Measurements from ENCODE around the gene SMARCD1.
"Not testable (repeated sequence)": the region's sequence is repeated elsewhere in the genome, so short reads cannot be mapped to it uniquely, and the experiment has no call there.

SMARCD1 gene

DNA sequence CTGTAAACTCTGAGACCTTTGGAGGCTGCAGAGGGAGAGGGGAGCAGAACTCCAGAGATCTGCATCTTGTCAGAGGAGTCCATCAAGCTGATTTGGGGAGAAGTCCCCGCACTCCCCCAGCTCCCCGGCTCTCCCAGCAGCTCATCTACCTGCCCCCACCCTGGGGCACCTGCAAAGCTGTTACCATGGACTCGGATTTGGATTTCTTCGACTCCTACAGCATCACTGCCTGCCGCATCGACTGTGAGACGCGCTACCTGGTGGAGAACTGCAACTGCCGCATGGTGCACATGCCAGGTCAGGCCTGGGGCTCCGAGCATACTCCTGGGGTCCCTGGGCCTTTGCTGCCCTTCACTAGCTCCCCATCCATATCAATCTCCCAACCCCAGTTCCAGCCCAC is 6.9 kb upstream of the SMARCD1 start:
- no peak for DNase-seq

DNA sequence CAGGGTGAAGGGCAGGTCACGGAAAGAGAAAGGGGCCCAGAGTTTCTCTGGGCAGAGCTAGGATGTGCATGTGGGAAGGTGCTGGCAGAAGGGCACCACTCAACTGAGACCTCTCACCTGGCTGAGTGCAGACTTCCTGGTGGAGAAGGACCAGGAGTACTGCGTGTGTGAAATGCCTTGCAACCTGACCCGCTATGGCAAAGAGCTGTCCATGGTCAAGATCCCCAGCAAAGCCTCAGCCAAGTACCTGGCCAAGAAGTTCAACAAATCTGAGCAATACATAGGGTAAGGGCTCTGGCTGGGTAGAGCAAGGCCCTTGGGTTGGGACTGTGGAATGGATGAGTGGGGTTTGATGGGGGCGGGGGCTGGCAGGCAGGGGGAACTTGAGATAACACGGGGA is 5.4 kb upstream of the SMARCD1 start:
- no peak for DNase-seq

DNA sequence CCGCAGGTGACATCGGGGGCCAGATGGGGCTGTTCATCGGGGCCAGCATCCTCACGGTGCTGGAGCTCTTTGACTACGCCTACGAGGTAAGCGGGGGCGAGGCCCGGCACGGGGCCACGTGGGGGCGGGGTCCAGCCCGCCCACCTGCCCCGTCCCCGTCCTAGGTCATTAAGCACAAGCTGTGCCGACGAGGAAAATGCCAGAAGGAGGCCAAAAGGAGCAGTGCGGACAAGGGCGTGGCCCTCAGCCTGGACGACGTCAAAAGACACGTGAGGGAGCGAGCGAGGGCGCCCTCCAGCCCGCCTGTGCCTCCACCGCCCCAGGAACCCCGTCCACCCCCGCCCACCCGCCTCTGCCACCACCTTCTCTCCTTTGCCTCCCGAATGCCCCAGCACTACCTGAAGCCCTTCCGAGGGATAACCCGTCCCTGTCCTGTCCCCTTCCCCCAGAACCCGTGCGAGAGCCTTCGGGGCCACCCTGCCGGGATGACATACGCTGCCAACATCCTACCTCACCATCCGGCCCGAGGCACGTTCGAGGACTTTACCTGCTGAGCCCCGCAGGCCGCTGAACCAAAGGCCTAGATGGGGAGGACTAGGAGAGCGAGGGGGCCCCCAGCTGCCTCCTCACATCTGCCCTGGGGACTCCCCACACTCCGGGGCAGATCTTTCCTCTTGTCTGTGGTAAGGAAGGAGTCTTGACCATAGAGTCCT is 3.9 kb upstream of the SMARCD1 start:
- DNase-seq, result no peak

DNA sequence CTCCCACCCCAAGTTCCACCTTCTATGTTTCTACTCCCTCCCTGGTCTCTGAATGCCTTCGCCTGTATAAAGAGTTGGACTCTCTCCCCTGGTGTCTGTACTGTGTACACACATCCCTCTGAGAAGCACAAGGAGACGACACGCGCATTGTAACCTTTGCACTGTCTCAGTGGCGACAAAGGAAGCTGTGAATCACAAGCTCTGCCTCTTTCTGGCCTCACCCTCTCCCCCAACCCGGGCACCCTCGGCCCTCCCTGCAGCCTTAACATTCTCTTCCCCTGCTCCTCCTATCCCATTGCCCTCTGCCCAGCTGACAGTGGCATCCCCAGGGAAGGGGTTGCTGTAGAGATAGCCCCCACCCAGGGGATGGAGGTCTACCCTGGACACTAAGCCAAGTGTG is 2.5 kb upstream of the SMARCD1 start:
- DNase-seq, result no peak

DNA sequence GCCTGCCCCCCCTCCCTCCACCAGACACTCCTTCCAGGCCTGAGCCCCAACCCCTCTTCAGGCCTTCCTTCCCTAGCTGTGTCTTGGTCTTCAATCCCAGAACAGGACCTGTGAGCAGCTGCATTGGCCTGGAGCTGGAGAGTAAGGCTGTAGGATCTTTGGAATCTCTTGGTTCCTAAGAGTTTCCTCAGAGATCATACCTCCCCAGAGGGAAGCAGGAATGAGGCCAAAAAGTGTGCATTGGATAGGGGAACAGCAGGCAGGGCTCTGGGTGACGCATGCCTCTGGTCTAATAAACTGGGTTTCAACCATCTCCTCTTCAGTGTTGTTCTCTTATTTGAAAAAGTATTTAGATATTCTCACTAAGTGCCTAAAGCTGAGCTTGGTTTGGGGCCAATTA is 1.8 kb upstream of the SMARCD1 start:
- DNase-seq, result no peak

DNA sequence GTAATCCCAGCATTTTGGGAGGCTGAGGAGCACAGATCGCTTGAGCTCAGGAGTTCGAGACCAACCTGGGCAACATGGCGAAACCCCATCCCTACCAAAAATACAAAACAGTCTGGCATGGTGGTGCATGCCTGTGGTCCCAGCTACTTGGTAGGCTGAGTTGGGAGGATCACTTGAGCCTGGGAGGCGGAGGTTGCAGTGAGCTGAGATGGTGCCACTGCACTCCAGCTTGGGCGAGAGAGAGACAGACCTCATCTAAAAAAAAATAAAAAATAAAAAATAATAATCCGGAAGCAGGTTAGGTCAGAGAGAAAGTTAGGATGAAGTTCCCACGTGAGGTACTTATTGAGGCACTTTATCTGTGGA is 750 bp upstream of the SMARCD1 start:
- DNase-seq, result not testable (repeated sequence)

DNA sequence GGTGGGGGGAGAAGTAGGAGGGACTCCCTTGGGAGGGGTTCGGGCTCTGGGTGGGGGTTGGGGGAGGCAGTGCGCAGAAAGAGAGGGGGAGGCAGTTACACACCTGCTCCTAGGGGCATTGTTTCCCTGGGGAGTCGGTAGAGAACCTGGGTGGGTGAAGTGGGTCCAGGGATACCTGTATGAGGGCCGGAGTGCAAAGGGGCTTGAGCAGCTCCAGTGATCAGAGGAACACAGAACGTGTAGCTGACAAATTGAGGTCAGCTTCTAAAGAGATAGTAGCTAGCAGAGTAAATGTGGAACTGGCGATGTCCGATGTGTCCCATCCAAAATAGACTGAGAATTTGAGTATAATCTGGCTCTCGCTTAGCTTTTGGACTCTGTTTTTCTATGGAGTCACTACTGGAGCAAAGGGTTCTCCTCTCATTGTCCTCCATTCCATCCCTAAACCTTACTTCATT is 502 bp downstream of the SMARCD1 start:
- no peak for DNase-seq

DNA sequence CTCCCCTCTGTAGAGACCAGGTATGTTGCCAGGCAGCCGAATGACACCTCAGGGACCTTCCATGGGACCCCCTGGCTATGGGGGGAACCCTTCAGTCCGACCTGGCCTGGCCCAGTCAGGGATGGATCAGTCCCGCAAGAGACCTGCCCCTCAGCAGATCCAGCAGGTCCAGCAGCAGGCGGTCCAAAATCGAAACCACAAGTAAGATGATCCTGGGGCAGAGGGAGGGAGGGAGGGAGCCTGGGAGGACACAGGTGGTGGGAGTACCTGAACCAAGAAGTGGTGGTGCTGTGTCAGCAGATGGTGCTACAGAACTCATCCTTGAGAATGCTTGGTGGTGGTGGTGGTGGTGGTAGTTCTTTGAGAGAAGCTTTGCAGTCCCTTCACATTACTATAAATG is 1.0 kb downstream of the SMARCD1 start:
- no peak for DNase-seq

DNA sequence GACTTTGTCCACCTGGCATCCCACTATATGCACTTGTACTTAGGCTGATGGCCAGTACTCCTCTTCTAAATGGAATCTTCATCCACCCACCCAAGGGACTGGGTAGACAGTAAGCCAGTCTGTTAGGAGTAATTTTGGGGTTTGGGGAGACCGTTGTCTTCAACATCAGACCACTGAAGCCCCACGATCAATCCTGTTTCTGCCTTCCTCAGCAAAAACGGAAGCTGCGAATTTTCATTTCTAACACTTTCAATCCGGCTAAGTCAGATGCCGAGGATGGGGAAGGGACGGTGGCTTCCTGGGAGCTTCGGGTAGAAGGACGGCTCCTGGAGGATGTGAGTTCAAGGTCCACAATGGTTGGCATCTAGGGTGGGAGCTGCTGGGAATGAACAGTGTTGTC is 2.0 kb downstream of the SMARCD1 start:
- no peak for DNase-seq

DNA sequence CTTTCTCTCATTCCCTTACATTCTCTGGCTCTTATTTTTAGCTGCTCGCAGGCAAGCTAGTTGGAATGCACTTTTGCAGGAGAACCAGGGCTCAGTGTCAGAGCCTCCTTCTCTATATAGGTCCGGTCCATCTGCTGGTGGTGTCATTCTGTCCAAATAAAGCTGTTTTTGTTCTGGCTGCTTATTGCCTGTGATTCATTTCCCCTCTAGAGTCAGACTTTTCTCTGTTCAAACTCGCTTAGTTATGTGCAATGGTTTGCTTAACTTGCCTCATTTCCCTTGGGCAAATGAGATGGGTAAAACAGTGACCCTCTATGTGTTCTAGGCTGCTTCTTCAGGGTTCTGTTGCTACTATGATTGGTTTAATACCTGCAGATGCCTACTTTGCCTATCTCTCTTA is 2.9 kb downstream of the SMARCD1 start:
- DNase-seq, result peak in 1 of 2 experiments; percentile 11

DNA sequence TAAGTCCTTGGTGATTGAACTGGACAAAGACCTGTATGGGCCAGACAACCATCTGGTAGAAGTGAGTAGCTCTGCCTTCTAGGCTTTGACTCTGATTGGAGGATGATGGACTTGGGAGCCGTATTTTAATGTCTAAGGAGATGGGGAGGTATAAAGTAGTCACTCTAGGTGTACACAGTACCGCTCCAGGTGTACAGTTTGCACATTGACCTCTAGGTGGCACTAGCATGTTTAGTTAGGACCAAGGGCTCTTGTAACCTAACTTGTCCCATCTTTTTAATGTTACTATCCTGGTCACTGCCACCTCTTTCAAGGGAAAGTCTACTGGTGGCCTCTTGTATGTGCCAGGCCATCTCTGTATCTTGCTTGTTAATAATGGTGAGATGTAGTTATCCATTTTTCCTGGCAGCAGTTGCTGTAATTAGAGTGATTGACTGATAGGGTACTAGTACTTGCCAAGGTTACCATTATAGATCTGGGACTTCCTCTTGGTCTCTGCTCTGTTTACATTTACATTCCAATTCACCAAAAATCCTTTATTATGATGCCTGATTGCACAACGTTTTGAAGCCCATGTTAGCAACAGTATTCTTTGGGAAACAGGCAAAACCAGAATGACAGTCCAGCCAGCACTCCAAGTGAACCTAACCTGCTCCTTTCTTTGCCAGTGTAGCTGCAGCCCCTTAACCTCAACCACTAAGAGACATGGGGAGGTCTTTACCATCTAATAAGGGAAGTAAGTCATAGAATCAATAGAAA is 3.6 kb downstream of the SMARCD1 start:
- DNase-seq, result peak; percentile 34 to 61

DNA sequence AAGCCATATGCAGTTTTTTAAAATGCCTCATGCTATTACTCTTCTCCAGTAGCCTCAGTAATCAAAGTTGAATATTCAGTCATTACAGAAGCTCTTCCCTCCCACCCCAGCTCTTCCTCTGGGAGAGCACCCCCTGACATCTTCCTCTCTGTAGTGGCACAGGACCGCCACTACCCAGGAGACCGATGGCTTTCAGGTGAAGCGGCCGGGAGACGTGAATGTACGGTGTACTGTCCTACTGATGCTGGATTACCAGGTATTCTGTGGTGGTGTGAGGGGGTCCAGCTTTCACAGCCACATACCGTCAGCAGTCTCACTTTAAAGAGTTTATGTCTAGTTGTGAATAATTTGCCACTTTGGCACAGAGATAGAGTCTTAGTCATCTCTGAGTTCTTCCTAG is 4.6 kb downstream of the SMARCD1 start:
- no peak for DNase-seq

DNA sequence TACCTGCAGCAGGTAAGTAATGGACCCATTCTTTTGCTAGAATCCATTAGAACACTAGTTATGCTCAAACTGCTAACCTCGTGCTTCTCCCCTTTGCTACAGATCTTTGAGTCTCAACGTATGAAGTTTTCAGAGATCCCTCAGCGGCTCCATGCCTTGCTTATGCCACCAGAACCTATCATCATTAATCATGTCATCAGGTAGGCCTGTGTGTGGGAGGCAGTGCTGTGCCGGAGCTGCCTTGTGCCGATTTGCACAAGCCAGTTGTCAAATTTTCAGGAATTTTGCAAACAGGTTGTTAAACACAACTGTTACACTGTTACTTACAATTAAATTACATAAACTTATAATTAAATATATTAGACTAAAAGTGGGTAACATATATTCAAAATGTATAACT is 5.2 kb downstream of the SMARCD1 start:
- no peak for DNase-seq

DNA sequence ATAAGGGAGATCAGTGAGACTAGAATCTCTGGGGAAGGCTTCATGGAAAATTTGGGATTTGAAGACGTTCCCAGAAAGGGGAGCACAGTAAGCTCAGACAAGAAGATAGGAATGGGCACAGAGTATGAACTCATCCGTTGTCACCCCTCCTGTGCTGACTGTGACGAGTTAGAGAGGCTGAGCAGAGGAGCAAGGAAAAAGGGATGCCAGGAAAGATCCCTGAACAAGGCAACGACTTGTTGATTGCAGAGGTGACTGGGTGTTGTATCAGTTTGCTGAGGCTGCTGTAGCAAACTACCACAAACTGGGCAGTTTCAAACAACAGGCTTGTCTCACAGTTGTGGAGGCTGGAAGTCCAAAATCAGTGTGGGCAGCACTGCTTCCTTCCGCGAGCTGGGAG is 12.8 kb downstream of the SMARCD1 start:
- no peak for DNase-seq

DNA sequence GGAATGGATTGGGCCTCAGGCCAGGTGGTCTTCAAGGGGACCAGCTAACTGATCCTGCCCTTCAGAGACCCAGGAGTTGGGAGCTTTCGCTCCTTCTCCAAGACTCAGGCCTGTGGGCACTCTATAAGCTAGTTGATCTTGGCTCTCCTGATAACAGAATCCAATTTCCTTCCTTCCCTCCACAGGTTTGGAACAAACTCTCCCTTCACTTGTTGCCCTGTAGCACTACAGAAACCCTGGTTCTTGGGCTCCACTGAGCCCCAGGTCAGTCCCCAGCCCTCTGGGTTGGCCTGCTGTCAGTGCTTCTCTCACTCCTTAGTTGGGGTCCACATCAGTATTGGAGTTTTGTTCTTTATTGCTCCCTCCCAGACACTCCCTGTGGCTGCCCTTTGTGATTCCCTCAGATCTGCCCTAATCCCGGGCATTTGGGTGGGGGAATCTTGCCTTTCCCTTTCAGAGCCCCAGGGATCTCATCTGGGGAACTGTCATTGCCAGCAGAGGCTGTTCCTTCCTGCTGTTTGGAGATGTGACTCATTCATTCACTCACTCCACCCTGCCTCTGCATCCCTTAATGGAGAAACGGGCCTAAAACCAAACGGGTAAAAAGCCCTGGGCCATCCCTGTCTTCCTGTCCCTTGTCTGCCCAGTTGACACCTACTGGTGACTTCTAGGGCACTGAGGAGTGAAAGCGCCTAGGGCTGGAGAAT is 14.3 kb downstream of the SMARCD1 start:
- DNase-seq, result no peak

DNA sequence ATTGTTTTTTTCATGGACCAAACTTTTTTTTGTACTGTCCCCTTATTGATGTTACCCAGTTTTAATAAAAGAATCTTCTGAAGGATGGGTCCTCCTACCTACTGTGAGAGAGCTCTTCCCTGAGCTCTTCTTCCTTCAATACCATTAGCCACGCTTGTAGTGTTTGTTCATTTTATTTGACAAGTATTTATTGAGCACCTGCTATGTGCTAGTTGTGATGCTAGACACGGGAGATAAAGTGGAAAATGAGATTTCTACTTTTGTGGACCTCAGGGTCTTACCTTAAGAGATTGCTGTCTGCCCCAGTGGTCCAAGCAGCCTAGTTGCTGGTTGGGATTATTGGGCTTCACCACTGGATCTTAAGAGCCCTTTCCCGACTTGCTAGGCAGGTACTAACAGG is 15.4 kb downstream of the SMARCD1 start:
- no peak for DNase-seq

DNA sequence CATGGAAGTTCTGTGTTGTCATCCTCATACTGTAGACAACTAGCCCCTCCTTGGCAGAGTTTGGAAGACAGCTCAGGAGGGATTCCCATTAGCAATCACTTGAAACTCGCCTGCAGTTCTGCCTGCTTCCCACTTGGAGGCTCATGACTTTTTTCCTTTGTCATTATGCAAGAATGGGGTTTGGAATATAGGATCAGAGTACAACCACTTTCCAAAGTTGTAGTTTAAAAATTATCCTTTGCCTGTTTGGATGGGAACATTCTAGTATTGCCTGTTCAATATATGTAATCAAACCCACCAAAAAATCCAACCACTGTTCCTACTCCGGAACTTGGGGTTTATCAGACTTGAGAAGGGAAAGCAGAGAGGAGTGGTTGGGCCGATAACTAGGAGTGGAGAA is 16.5 kb downstream of the SMARCD1 start:
- peak in 1 of 2 experiments; percentile 52 for DNase-seq

DNA sequence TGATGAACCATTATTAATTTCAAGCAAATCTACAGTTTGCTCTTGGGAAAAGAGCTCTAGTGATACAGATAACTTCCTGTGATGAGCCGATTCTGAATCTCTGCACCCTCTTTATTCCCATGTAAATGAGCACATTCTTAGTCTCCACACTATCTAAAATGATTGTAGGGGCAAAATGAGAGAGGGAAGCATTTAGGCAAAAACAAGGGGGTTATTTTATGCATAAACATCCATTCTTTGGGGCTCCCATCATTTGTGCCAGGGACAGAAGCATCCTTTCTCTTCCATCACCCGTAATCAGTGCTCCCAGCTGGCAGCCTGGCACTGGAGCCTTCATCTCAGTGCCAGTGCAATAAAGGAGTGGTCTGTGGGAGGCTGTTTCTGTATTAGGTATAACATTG is 17.0 kb downstream of the SMARCD1 start:
- DNase-seq, result no peak

DNA sequence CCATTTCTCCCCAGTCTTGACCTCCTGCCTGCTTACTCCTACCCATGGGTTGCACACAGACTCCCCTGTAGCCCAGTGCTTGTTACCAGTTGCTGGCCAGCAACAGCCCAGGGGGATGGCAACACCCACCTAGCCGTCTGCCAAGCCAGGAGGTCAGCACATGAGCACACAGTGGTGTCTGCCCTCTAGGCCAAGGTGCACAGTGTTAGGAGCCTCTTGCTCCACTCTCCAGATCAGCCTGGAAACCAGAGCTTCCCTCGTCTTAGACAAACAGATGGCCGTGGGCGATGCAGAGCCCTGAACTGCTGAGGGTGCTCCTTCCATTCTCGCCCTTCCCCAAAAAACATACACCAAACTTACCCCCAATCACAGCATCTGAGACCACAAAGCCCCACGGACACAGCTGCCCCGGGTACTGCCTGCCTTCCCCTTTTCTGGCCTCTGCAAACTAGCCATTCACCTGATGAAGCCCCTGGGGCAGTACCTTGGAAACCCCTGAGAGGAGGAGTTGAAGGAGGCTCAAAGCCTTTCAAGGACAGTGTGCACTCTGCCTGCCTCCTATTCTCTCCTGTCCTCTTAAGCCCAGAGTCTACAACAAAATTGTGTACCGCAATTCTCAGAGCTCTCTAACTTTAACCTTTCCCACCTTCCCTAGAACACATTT is 17.6 kb downstream of the SMARCD1 start:
- no peak for DNase-seq

DNA sequence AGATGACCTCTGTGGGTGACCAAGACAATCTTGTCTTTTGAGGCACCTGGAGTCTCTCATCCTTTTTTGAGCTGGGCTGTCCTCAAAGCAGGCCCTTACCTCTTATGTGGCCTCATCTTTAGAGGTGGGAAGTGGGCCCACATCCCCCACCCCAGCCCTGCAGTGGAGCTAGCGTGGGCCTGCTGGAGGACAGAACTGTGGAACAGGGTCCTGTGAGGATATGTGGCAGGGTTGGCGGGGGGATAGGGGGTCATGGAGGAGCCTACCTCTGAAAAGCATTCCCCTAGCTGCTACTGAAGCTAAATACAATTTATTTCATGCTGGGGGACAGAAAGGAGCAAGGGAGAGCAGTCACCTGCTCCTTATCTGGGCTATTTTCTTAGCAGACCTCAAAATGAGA is 18.2 kb downstream of the SMARCD1 start:
- no peak for DNase-seq

DNA sequence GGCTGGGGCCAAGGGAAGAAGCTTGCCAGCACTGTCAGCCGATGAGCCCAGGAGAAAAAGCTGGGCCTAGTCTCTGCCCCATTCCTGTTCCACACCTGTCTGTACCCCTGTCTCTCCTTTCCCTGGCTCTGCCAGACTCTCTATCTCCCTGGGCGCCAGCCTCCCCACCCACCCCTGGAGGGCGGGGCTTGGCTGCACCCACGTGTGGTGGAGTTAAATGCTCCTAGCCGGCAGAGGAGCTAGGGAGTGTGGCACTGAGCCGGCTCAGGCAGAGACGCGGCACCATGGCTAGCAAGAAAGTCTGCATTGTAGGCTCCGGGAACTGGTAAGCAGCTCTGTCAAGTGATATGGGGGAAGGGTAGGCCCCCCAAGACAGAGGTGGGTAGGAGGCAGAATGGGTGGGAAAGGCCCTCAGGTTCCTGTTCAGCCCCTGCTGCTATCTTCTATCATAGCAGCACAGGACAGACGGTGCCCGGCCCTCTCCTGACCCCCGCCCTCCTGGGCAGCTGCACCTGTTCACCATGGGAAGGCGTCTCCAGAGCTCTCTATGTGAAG is 18.7 kb downstream of the SMARCD1 start, which contains the start of gene GPD1:
Gene GPD1, plus strand, starts transcription at position 242 of the 555 bp plus-strand sequence. Its CDS starts 43 bp downstream, at position 285.
- DNase-seq, result no peak

DNA sequence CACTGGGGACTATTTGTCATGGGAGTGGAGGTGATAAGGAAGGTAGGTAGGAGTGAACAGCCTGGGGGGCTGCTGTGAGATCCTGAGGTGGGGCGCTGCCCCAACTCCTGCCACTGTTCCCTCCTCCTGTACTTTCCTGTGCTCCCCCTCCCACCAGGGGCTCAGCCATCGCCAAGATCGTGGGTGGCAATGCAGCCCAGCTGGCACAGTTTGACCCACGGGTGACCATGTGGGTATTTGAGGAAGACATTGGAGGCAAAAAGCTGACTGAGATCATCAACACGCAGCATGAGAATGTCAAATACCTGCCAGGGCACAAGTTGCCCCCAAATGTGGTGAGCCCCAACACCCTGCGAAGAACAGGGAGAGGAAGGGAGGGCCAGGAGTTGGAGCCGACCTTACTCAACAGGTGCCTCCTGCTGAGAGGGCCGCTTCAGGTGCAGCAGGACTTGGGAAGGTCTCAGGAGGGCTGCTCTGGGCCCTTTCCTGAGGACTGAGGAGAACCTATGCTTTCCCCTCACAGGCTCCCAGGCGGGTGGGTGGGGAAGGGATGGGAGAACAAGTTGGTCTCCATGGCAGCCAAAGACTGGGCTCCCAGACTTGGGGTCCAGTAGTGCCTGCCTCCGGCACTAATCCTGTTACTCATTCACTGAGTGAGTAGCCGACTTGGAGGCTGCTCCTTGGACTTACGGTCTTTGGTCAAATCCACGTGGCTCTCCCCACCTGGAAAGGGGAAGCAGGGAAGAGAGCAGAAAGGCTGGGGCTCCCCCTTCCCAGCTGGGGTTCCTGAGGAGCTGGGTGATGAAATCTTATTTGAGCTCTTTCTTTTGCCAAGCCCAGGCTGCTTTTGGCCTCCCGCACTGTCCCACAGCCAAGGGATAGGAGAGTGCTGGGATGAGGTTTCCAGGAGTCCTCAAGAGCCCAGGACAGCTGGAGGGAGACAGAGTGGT is 19.6 kb downstream of the SMARCD1 start:
- no peak for DNase-seq
